Measurements from ENCODE around the gene RFTN1.

RFTN1 gene

GRCh38 chr3:16361087-16361486, 152.4 kb downstream of the RFTN1 start:
- no peak for ATAC-seq
- TF ChIP-seq SNAI2 (CRISPR knock-in tag; IDR thresholded peaks at IDR 0.05) (no peak), ZNF8 (CRISPR knock-in tag; IDR thresholded peaks at IDR 0.05) (no peak), POU6F1 (CRISPR knock-in tag; IDR thresholded peaks at IDR 0.05; ENCODE audit: borderline replicate concordance, low read depth) (no peak), CSDC2 (CRISPR knock-in tag; IDR thresholded peaks at IDR 0.05) (no peak), OSR1 (CRISPR knock-in tag; IDR thresholded peaks at IDR 0.05) (no peak), GLIS3 (CRISPR knock-in tag; IDR thresholded peaks at IDR 0.05) (no peak), PPARA (CRISPR knock-in tag; IDR thresholded peaks at IDR 0.05; ENCODE audit: borderline replicate concordance) (no peak), ZFP3 (CRISPR knock-in tag; IDR thresholded peaks at IDR 0.05) (no peak), RARB (CRISPR knock-in tag; IDR thresholded peaks at IDR 0.05) (no peak), ZNF70 (CRISPR knock-in tag; IDR thresholded peaks at IDR 0.05) (no peak), BACH2 (CRISPR knock-in tag; IDR thresholded peaks at IDR 0.05; ENCODE audit: borderline replicate concordance) (no peak), ARNTL (CRISPR knock-in tag; IDR thresholded peaks at IDR 0.05; ENCODE audit: borderline replicate concordance, low read depth) (no peak), TSHZ2 (CRISPR knock-in tag; IDR thresholded peaks at IDR 0.05) (no peak), TCF4 (CRISPR knock-in tag; IDR thresholded peaks at IDR 0.05; ENCODE audit: borderline replicate concordance) (no peak), ZFP30 (CRISPR knock-in tag; IDR thresholded peaks at IDR 0.05) (no peak), TOX (CRISPR knock-in tag; IDR thresholded peaks at IDR 0.05; ENCODE audit: borderline replicate concordance) (no peak), CSRNP3 (CRISPR knock-in tag; IDR thresholded peaks at IDR 0.05) (no peak), ISL1 (CRISPR knock-in tag; IDR thresholded peaks at IDR 0.05) (no peak)

- TF ChIP-seq ZNF70 (CRISPR knock-in tag; IDR thresholded peaks at IDR 0.05): no peak
- TF ChIP-seq CSRNP3 (CRISPR knock-in tag; IDR thresholded peaks at IDR 0.05): no peak
- TF ChIP-seq OSR1 (CRISPR knock-in tag; IDR thresholded peaks at IDR 0.05): no peak
- TF ChIP-seq GLIS3 (CRISPR knock-in tag; IDR thresholded peaks at IDR 0.05): no peak
- no peak for TF ChIP-seq RARB (CRISPR knock-in tag; IDR thresholded peaks at IDR 0.05)
- no peak for ATAC-seq
These were observed 154.2 kb downstream of the RFTN1 start for GRCh38 chr3:16359331-16359730.

- ATAC-seq: no peak
- no peak for TF ChIP-seq ZNF8 (CRISPR knock-in tag; IDR thresholded peaks at IDR 0.05)
These were observed 155.2 kb downstream of the RFTN1 start for GRCh38 chr3:16358336-16358735.

GRCh38 chr3:16357186-16358121, 156.0 kb downstream of the RFTN1 start:
- ATAC-seq: 0 out of 3 replicates have a peak, but pooled peaks have one; percentile 33
- TF ChIP-seq ESRRG (CRISPR knock-in tag; IDR thresholded peaks at IDR 0.05) (no peak), ZFP30 (CRISPR knock-in tag; IDR thresholded peaks at IDR 0.05) (no peak), GLIS3 (CRISPR knock-in tag; IDR thresholded peaks at IDR 0.05) (no peak), ARNTL (CRISPR knock-in tag; IDR thresholded peaks at IDR 0.05; ENCODE audit: borderline replicate concordance, low read depth) (no peak), OSR1 (CRISPR knock-in tag; IDR thresholded peaks at IDR 0.05) (no peak), TCF4 (CRISPR knock-in tag; IDR thresholded peaks at IDR 0.05; ENCODE audit: borderline replicate concordance) (no peak), TOX (CRISPR knock-in tag; IDR thresholded peaks at IDR 0.05; ENCODE audit: borderline replicate concordance) (no peak), PPARA (CRISPR knock-in tag; IDR thresholded peaks at IDR 0.05; ENCODE audit: borderline replicate concordance) (no peak), CREB5 (CRISPR knock-in tag; IDR thresholded peaks at IDR 0.05; ENCODE audit: low read depth) (no peak), ZNF70 (CRISPR knock-in tag; IDR thresholded peaks at IDR 0.05) (no peak), PATZ1 (CRISPR knock-in tag; IDR thresholded peaks at IDR 0.05; ENCODE audit: borderline replicate concordance) (no peak), BACH2 (CRISPR knock-in tag; IDR thresholded peaks at IDR 0.05; ENCODE audit: borderline replicate concordance) (no peak)
